CD4-positive, alpha-beta T cell (primary cell): Measurements from ENCODE around the gene DCPS. TPM values are rescaled to one million over a fixed set of nuclear protein-coding genes. Genes with fewer than 3 reads are reported as not detected.
"Not testable (repeated sequence)": the region's sequence is repeated elsewhere in the genome, so short reads cannot be mapped to it uniquely, and the experiment has no call there.

Experiments used
- ATAC-seq: fragments of 200-7000 bp; cut with Tn5 transposase; one replicate; pipeline ENCODE4 v1.10.0; 2022; ENCODE audit warnings: mild to moderate bottlenecking; ENCODE audit not compliant: poor library complexity
- CTCF ChIA-PET: fragments of 350-600 bp; sonication (Branson Sonifier 250); formaldehyde crosslinking; loops from one replicate; lab custom pipeline; 2021; ENCODE audit warnings: antibody characterized with exemption, inconsistent platforms; lab: Charles Lee
- POLR2A ChIA-PET: fragments of 350-600 bp; sonication (Branson Sonifier 250); formaldehyde crosslinking; loops from one replicate; lab custom pipeline; 2021; ENCODE audit warnings: antibody characterized with exemption, inconsistent platforms; lab: Charles Lee
- DNase-seq, 14 experiments: peaks; one replicate each; pipeline ENCODE4 v3.0.0-alpha.2; 2013 to 2020; ENCODE audit warnings: mixed read lengths in 2 of 14
- H3K27ac ChIP-seq, 2 donors: one replicate each; pipeline versions ENCODE4 v1.5.1 to v1.7.0; 2013; ENCODE audit warnings: low read length in 2 of 2, low read depth in 1 of 2, mild to moderate bottlenecking in 1 of 2
- H3K27me3 ChIP-seq, 2 experiments: 1 replicate in 1 of 2; 2 replicates in 1 of 2; pipeline versions ENCODE4 v1.6.1 to v1.7.0; 2013; ENCODE audit warnings: low read length in 2 of 2, control low read depth in 1 of 2, mild to moderate bottlenecking in 1 of 2, moderate library complexity in 1 of 2; ENCODE audit not compliant: insufficient read depth in 2 of 2, control insufficient read depth in 1 of 2
- H3K36me3 ChIP-seq: one replicate; pipeline ENCODE4 v1.6.1; 2013; ENCODE audit warnings: low read length, control low read depth; ENCODE audit not compliant: insufficient read depth
- H3K4me1 ChIP-seq: one replicate; pipeline ENCODE4 v1.6.1; 2013; ENCODE audit warnings: low read length, control low read depth; ENCODE audit not compliant: insufficient read depth
- H3K4me3 ChIP-seq: one replicate; pipeline ENCODE4 v1.5.1; 2013; ENCODE audit warnings: mild to moderate bottlenecking, low read length, moderate library complexity
- H3K9me3 ChIP-seq, 2 experiments: 1 replicate in 1 of 2; 2 replicates in 1 of 2; pipeline versions ENCODE4 v1.6.1 to v1.7.0; 2013; ENCODE audit warnings: low read length in 2 of 2, mild to moderate bottlenecking in 2 of 2, control low read depth in 1 of 2, moderate library complexity in 1 of 2; ENCODE audit not compliant: control insufficient read depth in 1 of 2, insufficient read depth in 1 of 2
- H3K27ac Mint-ChIP-seq: one replicate; pipeline ENCODE4 v1.8.0; 2020; ENCODE audit warnings: mixed read lengths
- H3K27me3 Mint-ChIP-seq: one replicate; pipeline ENCODE4 v1.8.0; 2021; ENCODE audit warnings: mixed read lengths
- H3K36me3 Mint-ChIP-seq: one replicate; pipeline ENCODE4 v1.8.0; 2021; ENCODE audit warnings: low read depth, mixed read lengths
- H3K4me1 Mint-ChIP-seq: one replicate; pipeline ENCODE4 v1.8.0; 2021; ENCODE audit warnings: low read depth, mixed read lengths
- H3K4me3 Mint-ChIP-seq: one replicate; pipeline ENCODE4 v1.8.0; 2020; ENCODE audit warnings: mild to moderate bottlenecking, mixed read lengths
- H3K9me3 Mint-ChIP-seq: one replicate; pipeline ENCODE4 v1.8.0; 2020; ENCODE audit warnings: mixed read lengths
- intact Hi-C, 2 experiments: fragments of 100-400 bp; cut with DNase I in 1 of 2; cut with micrococcal nuclease in 1 of 2; formaldehyde crosslinking; loops; one replicate each; pipeline versions ENCODE4 v1.15.1 to v1.9.0; 2023 to 2025; cut with DNase I, micrococcal nuclease
- total RNA-seq, 174 experiments: library from RNA in 2 of 174; stranded (reverse) in 2 of 174; gene quantifications; one replicate each; pipeline ENCODE4 v1.2.3 and lab custom pipeline; 2021 to 2026
- TF ChIP-seq, protein P1 (sequence below): fragments of 200-600 bp; IDR thresholded peaks from one replicate; pipeline ENCODE4 v1.8.0; 2022; ENCODE audit warnings: antibody characterized with exemption, mild to moderate bottlenecking

The DCPS gene
- total RNA-seq, 2 experiments from 2014 or later: 6.2 to 6.3 TPM

DNA sequence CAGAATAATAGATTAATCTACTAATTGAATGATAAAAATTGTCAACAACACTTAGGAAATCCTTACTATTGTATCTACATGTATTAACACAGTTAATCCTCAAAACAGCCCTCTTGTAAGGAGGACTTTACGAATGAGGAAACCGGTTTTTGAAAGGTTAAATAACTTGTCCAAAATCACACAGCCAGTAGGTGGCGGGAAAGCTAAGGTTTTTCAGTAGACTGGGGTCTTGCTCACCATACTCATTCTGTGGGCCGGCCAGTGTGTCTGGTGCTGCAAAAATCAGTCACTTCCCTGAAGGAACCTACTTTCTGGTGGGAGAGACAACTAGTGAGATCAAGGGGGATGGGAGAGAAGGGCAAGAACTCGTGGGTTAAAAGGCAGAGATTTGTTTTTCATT lies 3.8 kb downstream of the DCPS start:
- H3K4me1 Mint-ChIP-seq: peaks cover 60% of the 10 kb centered on the region
- peaks cover 37% of the 10 kb centered on the region for H3K36me3 ChIP-seq
- peaks cover 68% of the 10 kb centered on the region for H3K36me3 Mint-ChIP-seq
- H3K4me3 ChIP-seq: no peak overlapping the region
- no peaks in the 10 kb centered on the region for H3K27me3 Mint-ChIP-seq
- no peak overlapping the region for H3K27ac Mint-ChIP-seq
- no peak overlapping the region for H3K27ac ChIP-seq
- H3K9me3 Mint-ChIP-seq: no peaks in the 10 kb centered on the region
- H3K4me3 Mint-ChIP-seq: no peak overlapping the region
- no peaks in the 10 kb centered on the region for H3K27me3 ChIP-seq
- TF ChIP-seq, protein P1, sequence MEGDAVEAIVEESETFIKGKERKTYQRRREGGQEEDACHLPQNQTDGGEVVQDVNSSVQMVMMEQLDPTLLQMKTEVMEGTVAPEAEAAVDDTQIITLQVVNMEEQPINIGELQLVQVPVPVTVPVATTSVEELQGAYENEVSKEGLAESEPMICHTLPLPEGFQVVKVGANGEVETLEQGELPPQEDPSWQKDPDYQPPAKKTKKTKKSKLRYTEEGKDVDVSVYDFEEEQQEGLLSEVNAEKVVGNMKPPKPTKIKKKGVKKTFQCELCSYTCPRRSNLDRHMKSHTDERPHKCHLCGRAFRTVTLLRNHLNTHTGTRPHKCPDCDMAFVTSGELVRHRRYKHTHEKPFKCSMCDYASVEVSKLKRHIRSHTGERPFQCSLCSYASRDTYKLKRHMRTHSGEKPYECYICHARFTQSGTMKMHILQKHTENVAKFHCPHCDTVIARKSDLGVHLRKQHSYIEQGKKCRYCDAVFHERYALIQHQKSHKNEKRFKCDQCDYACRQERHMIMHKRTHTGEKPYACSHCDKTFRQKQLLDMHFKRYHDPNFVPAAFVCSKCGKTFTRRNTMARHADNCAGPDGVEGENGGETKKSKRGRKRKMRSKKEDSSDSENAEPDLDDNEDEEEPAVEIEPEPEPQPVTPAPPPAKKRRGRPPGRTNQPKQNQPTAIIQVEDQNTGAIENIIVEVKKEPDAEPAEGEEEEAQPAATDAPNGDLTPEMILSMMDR: no peak
- H3K4me1 ChIP-seq: peaks cover 47% of the 10 kb centered on the region
- no peaks in the 10 kb centered on the region for H3K9me3 ChIP-seq
- POLR2A ChIA-PET: no interaction called here
- CTCF ChIA-PET: no interaction called here
- ATAC-seq (no peak), DNase-seq (peak in 2 of 14 experiments; percentile 26 to 41)
- intact Hi-C loops: no loop called here

DNA sequence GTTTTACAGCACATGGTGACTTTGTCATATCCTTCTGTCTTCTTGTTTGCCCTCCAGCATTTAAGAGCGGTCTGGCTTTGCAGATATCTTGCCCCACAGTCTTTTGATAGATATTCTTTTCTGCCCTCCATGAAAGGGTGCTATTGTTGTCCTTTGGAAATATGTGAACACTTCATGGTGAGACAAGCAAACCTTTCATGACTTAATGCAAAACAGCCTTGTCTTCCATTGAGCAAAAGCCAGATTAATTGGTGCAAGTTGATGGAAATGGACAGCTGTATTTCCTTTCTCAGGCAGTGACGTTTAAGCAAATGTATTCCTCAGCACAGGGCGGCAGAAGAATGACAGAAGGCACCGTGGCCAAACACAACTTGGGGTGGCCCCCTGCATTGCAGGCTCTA lies 4.4 kb downstream of the DCPS start:
- no peaks in the 10 kb centered on the region for H3K9me3 ChIP-seq
- DNase-seq (no peak), ATAC-seq (no peak)
- no peak overlapping the region for H3K4me3 Mint-ChIP-seq
- H3K27me3 Mint-ChIP-seq: no peaks in the 10 kb centered on the region
- intact Hi-C loops: no loop called here
- TF ChIP-seq, protein P1: no peak
- H3K27me3 ChIP-seq: no peaks in the 10 kb centered on the region
- no peak overlapping the region for H3K27ac Mint-ChIP-seq
- H3K9me3 Mint-ChIP-seq: no peaks in the 10 kb centered on the region
- H3K4me1 Mint-ChIP-seq: peaks cover 57% of the 10 kb centered on the region
- H3K4me3 ChIP-seq: no peak overlapping the region
- POLR2A ChIA-PET: no interaction called here
- peaks cover 42% of the 10 kb centered on the region for H3K4me1 ChIP-seq
- H3K36me3 Mint-ChIP-seq: peaks cover 72% of the 10 kb centered on the region
- peaks cover 43% of the 10 kb centered on the region for H3K36me3 ChIP-seq
- CTCF ChIA-PET: no interaction called here
- H3K27ac ChIP-seq: no peak overlapping the region

DNA sequence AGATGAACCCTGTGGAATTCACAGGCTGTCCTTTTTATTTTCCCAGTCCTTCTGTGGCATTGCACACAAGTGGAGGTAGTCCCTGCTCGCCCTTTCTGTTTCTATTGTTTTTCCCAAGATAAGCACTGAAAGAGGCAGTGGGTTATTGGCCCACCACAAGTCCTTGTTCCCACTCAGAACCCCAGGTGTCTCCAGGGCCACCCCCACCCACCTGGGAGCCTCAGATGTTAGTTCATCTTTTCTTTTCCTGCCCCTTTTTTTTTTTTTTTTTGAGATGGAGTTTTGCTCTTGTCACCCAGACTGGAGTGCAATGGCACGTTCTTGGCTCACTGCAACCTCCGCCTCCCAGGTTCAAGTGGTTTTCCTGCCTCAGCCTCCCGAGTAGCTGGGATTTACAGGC lies 4.9 kb downstream of the DCPS start:
- ATAC-seq, H3K4me3 Mint-ChIP-seq, H3K27me3 ChIP-seq, intact Hi-C loops, H3K9me3 Mint-ChIP-seq, DNase-seq, H3K4me3 ChIP-seq, H3K9me3 ChIP-seq, H3K27ac Mint-ChIP-seq, H3K27me3 Mint-ChIP-seq, CTCF ChIA-PET, H3K27ac ChIP-seq, POLR2A ChIA-PET: not testable (repeated sequence)
- peaks cover 56% of the 10 kb centered on the region for H3K4me1 Mint-ChIP-seq
- Histone ChIP-seq H3K4me1 (peaks cover 37% of the 10 kb centered on the region), H3K36me3 (peaks cover 48% of the 10 kb centered on the region)
- H3K36me3 Mint-ChIP-seq: peaks cover 72% of the 10 kb centered on the region
